Tibial artery (tissue), 4 donors: ENCODE measurements around the gene CASP12.

Source experiments
- DNase-seq, 2 donors: peaks; one replicate each; pipeline ENCODE4 v3.0.0-alpha.2; 2019
- H3K27ac ChIP-seq, 2 donors: fragments of 200-600 bp; sonication (generic) in 1 of 2; 1 replicate in 1 of 2; 2 replicates in 1 of 2; pipeline ENCODE4 v1.5.1; 2018 to 2019; ENCODE audit warnings: mild to moderate bottlenecking in 1 of 2
- H3K27me3 ChIP-seq, 2 donors: fragments of 200-600 bp; sonication (generic) in 1 of 2; one replicate each; pipeline versions ENCODE4 v1.5.1 to v1.6.0; 2016 to 2019
- H3K36me3 ChIP-seq, 3 donors: fragments of 200-600 bp; sonication (generic) in 2 of 3; one replicate each; pipeline ENCODE4 v1.5.1; 2016 to 2019; ENCODE audit warnings: mild to moderate bottlenecking in 2 of 3
- H3K4me1 ChIP-seq, 4 donors: fragments of 200-600 bp; sonication (generic) in 2 of 4; 1 replicate in 3 of 4; 2 replicates in 1 of 4; pipeline ENCODE4 v1.5.1; 2016 to 2019
- H3K4me3 ChIP-seq, 2 donors: fragments of 200-600 bp; sonication (generic) in 1 of 2; 1 replicate in 1 of 2; 2 replicates in 1 of 2; pipeline ENCODE4 v1.5.1; 2018 to 2019; ENCODE audit warnings: mild to moderate bottlenecking in 2 of 2
- H3K9me3 ChIP-seq, 3 donors: fragments of 200-600 bp; sonication (generic) in 1 of 3; one replicate each; pipeline ENCODE4 v1.5.1; 2016 to 2019
- intact Hi-C: fragments of 100-400 bp; cut with DNase I; formaldehyde crosslinking; loops from one replicate; pipeline ENCODE4 v1.15.0; 2023; ENCODE audit warnings: low total_unique reads
- TF ChIP-seq, protein P1 (sequence below), 2 experiments: fragments of 200-600 bp in 1 of 2; fragments of 450-650 bp in 1 of 2; IDR thresholded peaks; one replicate each; pipeline ENCODE4 v1.5.1; 2017 to 2019; ENCODE audit warnings: antibody characterized with exemption in 2 of 2, mild to moderate bottlenecking in 1 of 2, moderate library complexity in 1 of 2

The CASP12 gene

GRCh38 chr11:104928811-104929210 is 30.6 kb upstream of the CASP12 start:
- H3K4me3 ChIP-seq: no peak overlapping the region
- H3K9me3 ChIP-seq: peaks cover 0 to 13% (median 0%) of the 10 kb centered on the region in 3 donors
- no peaks in the 10 kb centered on the region for H3K36me3 ChIP-seq
- no peaks in the 10 kb centered on the region for H3K27me3 ChIP-seq
- no peak overlapping the region for H3K27ac ChIP-seq
- TF ChIP-seq, protein P1, sequence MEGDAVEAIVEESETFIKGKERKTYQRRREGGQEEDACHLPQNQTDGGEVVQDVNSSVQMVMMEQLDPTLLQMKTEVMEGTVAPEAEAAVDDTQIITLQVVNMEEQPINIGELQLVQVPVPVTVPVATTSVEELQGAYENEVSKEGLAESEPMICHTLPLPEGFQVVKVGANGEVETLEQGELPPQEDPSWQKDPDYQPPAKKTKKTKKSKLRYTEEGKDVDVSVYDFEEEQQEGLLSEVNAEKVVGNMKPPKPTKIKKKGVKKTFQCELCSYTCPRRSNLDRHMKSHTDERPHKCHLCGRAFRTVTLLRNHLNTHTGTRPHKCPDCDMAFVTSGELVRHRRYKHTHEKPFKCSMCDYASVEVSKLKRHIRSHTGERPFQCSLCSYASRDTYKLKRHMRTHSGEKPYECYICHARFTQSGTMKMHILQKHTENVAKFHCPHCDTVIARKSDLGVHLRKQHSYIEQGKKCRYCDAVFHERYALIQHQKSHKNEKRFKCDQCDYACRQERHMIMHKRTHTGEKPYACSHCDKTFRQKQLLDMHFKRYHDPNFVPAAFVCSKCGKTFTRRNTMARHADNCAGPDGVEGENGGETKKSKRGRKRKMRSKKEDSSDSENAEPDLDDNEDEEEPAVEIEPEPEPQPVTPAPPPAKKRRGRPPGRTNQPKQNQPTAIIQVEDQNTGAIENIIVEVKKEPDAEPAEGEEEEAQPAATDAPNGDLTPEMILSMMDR (IDR thresholded peaks at IDR 0.05): no peak
- DNase-seq: no peak
- intact Hi-C loops: no loop called here
- no peaks in the 10 kb centered on the region for H3K4me1 ChIP-seq

DNA sequence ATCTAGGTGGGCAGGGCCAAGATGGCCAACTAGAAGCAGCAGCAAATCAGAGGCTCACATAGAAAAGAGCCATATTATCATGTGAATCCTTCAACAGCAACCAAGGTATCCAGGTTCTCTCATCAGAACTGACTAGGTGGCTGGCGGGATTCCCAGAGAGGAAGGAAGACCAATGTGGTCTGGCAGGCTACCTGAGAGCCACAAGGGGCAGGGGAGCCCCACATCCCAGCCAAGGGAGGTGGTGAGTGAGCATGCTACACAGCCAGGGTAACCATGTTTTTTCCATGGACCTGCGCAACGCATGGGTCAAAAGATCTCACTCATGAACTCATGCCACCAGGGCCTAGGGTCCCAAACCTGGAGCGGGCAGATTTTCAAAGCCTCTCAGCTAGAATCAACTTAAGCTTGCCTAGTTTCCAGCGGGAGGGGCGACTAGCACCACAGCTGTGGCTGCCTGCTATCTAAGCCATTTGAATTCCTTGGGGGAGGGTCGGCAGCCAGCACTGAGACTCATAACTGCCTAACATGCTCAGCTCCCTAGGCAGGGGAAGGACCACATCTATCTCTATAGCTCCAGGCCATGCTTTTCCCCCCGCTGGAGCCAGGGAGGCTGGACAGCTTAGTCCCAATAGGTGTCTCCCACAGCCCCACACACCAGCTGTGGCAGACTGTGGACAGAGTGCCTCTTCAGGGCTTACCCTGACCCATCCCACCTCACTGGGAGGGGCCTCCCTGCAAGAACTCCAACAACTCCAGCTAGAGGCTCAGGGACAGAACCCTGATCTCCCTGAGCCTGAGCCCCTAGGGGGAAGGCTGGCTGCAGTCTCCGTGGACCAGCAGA is 28.7 kb upstream of the CASP12 start:
- no peak overlapping the region for H3K4me3 ChIP-seq
- H3K9me3 ChIP-seq: peaks cover 0 to 13% (median 0%) of the 10 kb centered on the region in 3 donors
- no peak overlapping the region for H3K27ac ChIP-seq
- TF ChIP-seq, protein P1 (IDR thresholded peaks at IDR 0.05): no peak
- H3K4me1 ChIP-seq: no peaks in the 10 kb centered on the region
- H3K36me3 ChIP-seq: no peaks in the 10 kb centered on the region
- intact Hi-C loops: no loop called here
- DNase-seq: no peak
- no peaks in the 10 kb centered on the region for H3K27me3 ChIP-seq

- intact Hi-C loops: no loop called here
- Histone ChIP-seq H3K4me3 (no peak overlapping the region), H3K27ac (no peak overlapping the region), H3K9me3 (peaks cover 0 to 13% (median 0%) of the 10 kb centered on the region in 3 donors), H3K4me1 (no peaks in the 10 kb centered on the region), H3K27me3 (no peaks in the 10 kb centered on the region), H3K36me3 (no peaks in the 10 kb centered on the region)
- DNase-seq: no peak
- TF ChIP-seq, protein P1 (IDR thresholded peaks at IDR 0.05): no peak
Observed at GRCh38 chr11:104925850-104926249, 27.6 kb upstream of the CASP12 start.

DNA sequence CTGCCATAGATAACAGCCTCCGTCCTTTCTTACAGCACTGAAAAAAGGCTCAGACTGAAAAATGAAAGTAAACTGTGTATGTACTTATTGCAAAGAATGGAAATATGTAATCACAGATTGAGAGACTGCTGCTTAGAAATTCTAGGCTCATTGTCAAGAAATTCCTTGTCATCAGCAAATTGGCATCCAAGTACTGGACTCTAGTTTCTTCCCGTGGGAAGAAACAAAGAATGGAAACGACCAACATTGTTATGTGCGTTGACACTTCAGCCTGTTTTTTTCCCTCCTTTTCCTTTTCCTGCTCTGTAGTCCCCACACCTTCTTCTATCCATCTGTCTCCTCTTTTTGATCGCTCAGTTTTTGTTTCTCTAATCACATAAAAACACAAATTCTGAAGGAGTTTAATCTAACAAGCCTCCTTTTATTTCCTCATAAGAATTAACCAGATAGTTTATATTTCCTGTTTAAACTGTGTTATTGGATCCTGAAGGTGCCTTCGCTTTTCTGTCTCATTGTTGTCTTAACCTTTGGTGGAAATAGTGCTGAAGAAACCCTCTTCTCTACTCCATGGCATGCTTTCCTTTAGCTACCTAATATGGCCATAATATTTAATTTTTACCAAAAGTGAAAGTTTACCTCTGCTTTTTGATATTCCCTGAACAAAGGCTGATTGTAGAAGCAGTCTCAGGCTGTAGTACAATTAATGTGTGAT is 20.0 kb upstream of the CASP12 start:
- Histone ChIP-seq H3K9me3 (no peaks in the 10 kb centered on the region), H3K4me1 (peaks cover 0 to 15% (median 1%) of the 10 kb centered on the region in 4 donors), H3K4me3 (peak overlapping the region; percentile 48 to 51), H3K36me3 (no peaks in the 10 kb centered on the region), H3K27me3 (no peaks in the 10 kb centered on the region), H3K27ac (peak overlapping the region; percentile 56 to 60)
- intact Hi-C loops: no loop called here
- TF ChIP-seq, protein P1 (IDR thresholded peaks at IDR 0.05): no peak
- no peak for DNase-seq

GRCh38 chr11:104917271-104918112 is 19.2 kb upstream of the CASP12 start:
- Histone ChIP-seq H3K4me1 (peaks cover 0 to 15% (median 1%) of the 10 kb centered on the region in 4 donors), H3K9me3 (no peaks in the 10 kb centered on the region), H3K27ac (peak overlapping the region; percentile 56 to 60), H3K4me3 (peak overlapping the region; percentile 48 to 51), H3K27me3 (no peaks in the 10 kb centered on the region), H3K36me3 (no peaks in the 10 kb centered on the region)
- intact Hi-C loops: no loop called here
- TF ChIP-seq, protein P1 (IDR thresholded peaks at IDR 0.05): no peak
- no peak for DNase-seq
